ENCODE measurements around the gene RPS6KA3.

DNA sequence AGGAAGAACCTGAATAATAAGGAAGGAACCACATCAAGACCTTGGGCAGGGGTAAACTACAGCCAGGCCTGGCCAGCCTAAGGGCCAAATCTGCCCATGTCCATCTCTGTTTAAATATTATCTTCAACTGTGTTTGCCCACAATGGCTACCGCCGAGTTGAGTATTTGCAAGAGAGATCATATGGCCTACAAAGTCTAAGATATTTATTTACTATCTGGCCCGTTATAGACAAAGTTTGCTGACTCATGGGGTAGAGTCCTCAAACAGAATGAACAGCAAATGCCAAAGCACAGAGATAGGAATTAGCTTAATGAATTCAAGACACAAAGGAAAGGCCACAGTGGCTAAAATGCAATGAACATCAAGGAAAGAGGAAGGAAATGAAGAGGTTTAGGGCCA is 44.8 kb downstream of the RPS6KA3 start:
- TF ChIP-seq, protein P1, sequence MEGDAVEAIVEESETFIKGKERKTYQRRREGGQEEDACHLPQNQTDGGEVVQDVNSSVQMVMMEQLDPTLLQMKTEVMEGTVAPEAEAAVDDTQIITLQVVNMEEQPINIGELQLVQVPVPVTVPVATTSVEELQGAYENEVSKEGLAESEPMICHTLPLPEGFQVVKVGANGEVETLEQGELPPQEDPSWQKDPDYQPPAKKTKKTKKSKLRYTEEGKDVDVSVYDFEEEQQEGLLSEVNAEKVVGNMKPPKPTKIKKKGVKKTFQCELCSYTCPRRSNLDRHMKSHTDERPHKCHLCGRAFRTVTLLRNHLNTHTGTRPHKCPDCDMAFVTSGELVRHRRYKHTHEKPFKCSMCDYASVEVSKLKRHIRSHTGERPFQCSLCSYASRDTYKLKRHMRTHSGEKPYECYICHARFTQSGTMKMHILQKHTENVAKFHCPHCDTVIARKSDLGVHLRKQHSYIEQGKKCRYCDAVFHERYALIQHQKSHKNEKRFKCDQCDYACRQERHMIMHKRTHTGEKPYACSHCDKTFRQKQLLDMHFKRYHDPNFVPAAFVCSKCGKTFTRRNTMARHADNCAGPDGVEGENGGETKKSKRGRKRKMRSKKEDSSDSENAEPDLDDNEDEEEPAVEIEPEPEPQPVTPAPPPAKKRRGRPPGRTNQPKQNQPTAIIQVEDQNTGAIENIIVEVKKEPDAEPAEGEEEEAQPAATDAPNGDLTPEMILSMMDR (IDR thresholded peaks at IDR 0.05): no peak
- no peak for TF ChIP-seq EZH2 (IDR thresholded peaks at IDR 0.05; ENCODE audit: borderline replicate concordance, insufficient read depth, low read depth, low read length, poor library complexity, severe bottlenecking)
